ENCODE data around the gene NEDD4L. TPM values are rescaled to one million over a fixed set of nuclear protein-coding genes. Genes with fewer than 3 reads are reported as not detected.

Gene NEDD4L
- total RNA-seq (2014; rRNA removed; shearing (Covaris generic)), result 76.3 and 83.9 TPM in 2 replicates
- polyA plus RNA-seq (2015; cell fraction: cytosol; rRNA removed), result 103 and 126 TPM in 2 replicates
- polyA plus RNA-seq (2015; cell fraction: nucleus; rRNA removed), result 341 and 370 TPM in 2 replicates

- peak; percentile 83 for DNase-seq (ENCODE audit: low read depth)
Observed at GRCh38 chr18:58043491-58044369, at the start of gene NEDD4L. TSS of gene NEDD4L (plus strand) at chr18:58044226. CDS start at chr18:58044661, 435 bp downstream.

GRCh38 chr18:57995331-57995730 lies 48.7 kb upstream of the NEDD4L start:
- DNase-seq (ENCODE audit: low read depth), result no peak

- DNase-seq (ENCODE audit: low read depth), result peak; percentile 54
Observed at GRCh38 chr18:57996894-57997293, 47.1 kb upstream of the NEDD4L start.

GRCh38 chr18:57997820-57998219 lies 46.2 kb upstream of the NEDD4L start:
- DNase-seq (ENCODE audit: low read depth), result no peak

- DNase-seq (ENCODE audit: low read depth), result peak; percentile 66
Observed at GRCh38 chr18:57998461-57998860, 45.6 kb upstream of the NEDD4L start.

GRCh38 chr18:58004317-58004716 lies 39.7 kb upstream of the NEDD4L start:
- peak; percentile 91 for DNase-seq (ENCODE audit: low read depth)

GRCh38 chr18:58005011-58005410 lies 39.0 kb upstream of the NEDD4L start:
- peak; percentile 83 for DNase-seq (ENCODE audit: low read depth)

- peak; percentile 61 for DNase-seq (ENCODE audit: low read depth)
Observed at GRCh38 chr18:58005885-58006523, 38.0 kb upstream of the NEDD4L start.

- DNase-seq (ENCODE audit: low read depth), result no peak
Observed at GRCh38 chr18:58009166-58009565, 34.9 kb upstream of the NEDD4L start.

- no peak for DNase-seq (ENCODE audit: low read depth)
Observed at GRCh38 chr18:58010265-58010664, 33.8 kb upstream of the NEDD4L start.

- no peak for DNase-seq (ENCODE audit: low read depth)
Observed at GRCh38 chr18:58012356-58012755, 31.7 kb upstream of the NEDD4L start.

GRCh38 chr18:58013241-58014211 lies 30.5 kb upstream of the NEDD4L start:
- DNase-seq (ENCODE audit: low read depth), result peak; percentile 65

GRCh38 chr18:58015065-58015780 lies 28.8 kb upstream of the NEDD4L start:
- no peak for DNase-seq (ENCODE audit: low read depth)

GRCh38 chr18:58017267-58017666 lies 26.8 kb upstream of the NEDD4L start:
- no peak for DNase-seq (ENCODE audit: low read depth)

- DNase-seq (ENCODE audit: low read depth), result no peak
Observed at GRCh38 chr18:58020567-58021107, 23.4 kb upstream of the NEDD4L start.

- DNase-seq (ENCODE audit: low read depth), result no peak
Observed at GRCh38 chr18:58021504-58021903, 22.5 kb upstream of the NEDD4L start.

GRCh38 chr18:58023108-58023507 lies 20.9 kb upstream of the NEDD4L start:
- DNase-seq (ENCODE audit: low read depth), result no peak

- no peak for DNase-seq (ENCODE audit: low read depth)
Observed at GRCh38 chr18:58024139-58024538, 19.9 kb upstream of the NEDD4L start.

- DNase-seq (ENCODE audit: low read depth), result no peak
Observed at GRCh38 chr18:58025205-58025604, 18.8 kb upstream of the NEDD4L start.

GRCh38 chr18:58025733-58026132 lies 18.3 kb upstream of the NEDD4L start:
- DNase-seq (ENCODE audit: low read depth), result peak; percentile 11

Data from HT1080 (cell line).